NCI-H2171 (cell line): ENCODE data around the gene HRH4.
A peak's percentile ranks its signal among the peaks of the same experiment; 100 is the strongest.

Experiments
- DNase-seq: peaks from one replicate; lab custom pipeline; 2025; lab: John Stamatoyannopoulos, UW

The HRH4 gene

GRCh38 chr18:24460388-24460787, at the start of gene HRH4:
TSS of gene HRH4 (plus strand) at chr18:24460637. CDS start at chr18:24460729, 92 bp downstream.
- no peak for DNase-seq

GRCh38 chr18:24413148-24413547, 47.3 kb upstream of the HRH4 start:
- no peak for DNase-seq

- no peak for DNase-seq
Observed at GRCh38 chr18:24414349-24415003, 46.0 kb upstream of the HRH4 start.

- DNase-seq: no peak
Observed at GRCh38 chr18:24417480-24417879, 43.0 kb upstream of the HRH4 start.

GRCh38 chr18:24420551-24420950, 39.9 kb upstream of the HRH4 start:
- DNase-seq: no peak

GRCh38 chr18:24421831-24422230, 38.6 kb upstream of the HRH4 start:
- no peak for DNase-seq

GRCh38 chr18:24426073-24426397, 34.4 kb upstream of the HRH4 start:
- no peak for DNase-seq

- peak; percentile 90 for DNase-seq
Observed at GRCh38 chr18:24426398-24427294, 33.8 kb upstream of the HRH4 start, which contains the start of gene IMPACT. TSS of gene IMPACT (plus strand) at chr18:24426670. CDS start at chr18:24426757, 87 bp downstream.

- no peak for DNase-seq
Observed at GRCh38 chr18:24427484-24427883, 33.0 kb upstream of the HRH4 start.

- no peak for DNase-seq
Observed at GRCh38 chr18:24428709-24429108, 31.7 kb upstream of the HRH4 start.

GRCh38 chr18:24429188-24429587, 31.2 kb upstream of the HRH4 start:
- DNase-seq: no peak

- DNase-seq: no peak
Observed at GRCh38 chr18:24432618-24433017, 27.8 kb upstream of the HRH4 start.

GRCh38 chr18:24436939-24437338, 23.5 kb upstream of the HRH4 start:
- DNase-seq: no peak

GRCh38 chr18:24443870-24444269, 16.6 kb upstream of the HRH4 start:
- DNase-seq: no peak

- DNase-seq: no peak
Observed at GRCh38 chr18:24446453-24446852, 14.0 kb upstream of the HRH4 start.

- DNase-seq: peak; percentile 45
Observed at GRCh38 chr18:24446953-24447538, 13.4 kb upstream of the HRH4 start.

- no peak for DNase-seq
Observed at GRCh38 chr18:24447961-24448360, 12.5 kb upstream of the HRH4 start.

- no peak for DNase-seq
Observed at GRCh38 chr18:24456549-24456948, 3.9 kb upstream of the HRH4 start.

GRCh38 chr18:24459772-24460171, 665 bp upstream of the HRH4 start:
- DNase-seq: no peak

GRCh38 chr18:24461996-24462395, 1.6 kb downstream of the HRH4 start:
- no peak for DNase-seq

GRCh38 chr18:24462838-24463775, 2.7 kb downstream of the HRH4 start:
- no peak for DNase-seq

GRCh38 chr18:24465486-24465885, 5.0 kb downstream of the HRH4 start:
- no peak for DNase-seq
